ENCODE measurements around the gene SMC1B. TPM values are rescaled to one million over a fixed set of nuclear protein-coding genes. Genes with fewer than 3 reads are reported as not detected.

Gene SMC1B
- total and polyA plus RNA-seq, 9 of the 15 experiments (the other 6 are each of a cell fraction or from before 2014, with no cell fraction given): 0.03 TPM; not detected in 8

- no peak for TF ChIP-seq ESRRB (CRISPR knock-in tag; IDR thresholded peaks at IDR 0.05; ENCODE audit: borderline replicate concordance)
- no peak for TF ChIP-seq CTCFL (IDR thresholded peaks at IDR 0.05; ENCODE audit: borderline replicate concordance, insufficient read depth, low read depth, low read length, poor library complexity, severe bottlenecking)
Observed at GRCh38 chr22:45446216-45446615, 32.8 kb upstream of the SMC1B start (continued).

DNA sequence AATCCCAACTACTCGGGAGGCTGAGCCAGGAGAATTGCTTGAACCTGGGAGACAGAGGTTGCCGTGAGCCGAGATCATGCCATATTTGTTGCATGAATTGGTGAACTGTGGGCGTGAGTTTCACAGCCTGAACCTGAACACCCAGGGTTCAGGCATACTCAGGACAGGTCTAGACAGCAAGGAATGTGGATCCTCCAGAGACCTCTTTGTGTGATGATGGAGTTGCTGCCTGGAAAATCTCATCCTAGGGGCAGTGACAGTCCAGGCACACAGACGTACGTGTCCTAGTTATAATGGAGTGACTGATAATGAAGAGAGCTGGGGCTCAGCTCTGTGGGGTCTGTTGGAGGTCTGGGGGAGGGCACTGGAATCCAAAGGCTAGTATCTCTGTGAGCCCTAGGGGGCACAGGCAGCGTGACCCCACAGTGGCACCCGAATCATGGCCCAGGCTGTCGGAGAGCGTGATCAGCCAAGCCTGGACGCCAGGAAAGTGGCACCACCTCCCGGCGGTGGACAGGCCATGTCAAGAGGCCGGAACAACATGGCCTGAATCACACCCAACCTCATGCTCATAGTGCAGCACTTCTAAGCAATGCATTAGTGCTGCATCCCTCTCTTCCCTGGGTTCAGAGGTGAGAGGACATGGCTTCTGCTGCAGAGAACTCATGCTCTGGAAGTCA is 31.8 kb upstream of the SMC1B start:
- TF ChIP-seq RAD21 (CRISPR knock-in tag; conservative IDR thresholded peaks at IDR 0.05 in 1 of 2, IDR thresholded peaks at IDR 0.05 in 1 of 2) (peak in 1 of 2 experiments; percentile 11; a peak in 1 of 4 replicates), GTF2F1 (IDR thresholded peaks at IDR 0.05; ENCODE audit: low read depth, low read length) (no peak)
- no peak for DNase-seq (ENCODE audit: extremely low read depth in 1 of 4, low spot score in 3 of 4)
- H3K9me1 ChIP-seq (ENCODE audit: control insufficient read depth, insufficient read depth, low read length): no peaks in the 10 kb centered on the region
- no peak overlapping the region for H3K27ac ChIP-seq (ENCODE audit: extremely low read depth, low read depth, low read length)
- peaks cover 3 to 30% of the 10 kb centered on the region in 2 experiments; a peak in 2 of 5 replicates for H3K27me3 ChIP-seq (ENCODE audit: control insufficient read depth in 2 of 2, insufficient read depth in 2 of 2, low read length in 2 of 2)
- 2% methylated on average over 13 of the region's 14 CpGs for WGBS (ENCODE audit: insufficient coverage, low coverage, missing lambda C conversion rate)
- intact Hi-C loops (cut with micrococcal nuclease): no loop called here
- FAIRE-seq: no peak
- in situ Hi-C loops (cut with MboI): loop anchor here (5.0 kb wide), 1 partner anchor 107 kb away; no protein-coding TSS in a partner anchor
- no peaks in the 10 kb centered on the region for H3K4me1 ChIP-seq (replicated peaks in 1 of 2; ENCODE audit: control insufficient read depth in 2 of 2, insufficient read depth in 2 of 2, low read length in 2 of 2)
- no peak overlapping the region for H3K4me2 ChIP-seq (ENCODE audit: insufficient read depth, low read length)
- H3K36me3 ChIP-seq (ENCODE audit: control insufficient read depth, insufficient read depth, low read length): no peaks in the 10 kb centered on the region
- no peak overlapping the region for H3K4me3 ChIP-seq
- BruUV-seq (replicated peaks): no TSS peak
- H2AFZ ChIP-seq (ENCODE audit: low read depth, low read length): no peak overlapping the region
- H3K79me2 ChIP-seq (ENCODE audit: control insufficient read depth, insufficient read depth, low read length): no peaks in the 10 kb centered on the region
- ATAC-seq: no peak
- H4K20me1 ChIP-seq (replicated peaks; ENCODE audit: control insufficient read depth, insufficient read depth, low read length): no peaks in the 10 kb centered on the region; the same call in 1 of the 2 replicates
- ChIA-PET POLR2A (no interaction called here), CTCF (ENCODE audit: low intra/inter-chr PET ratio) (no interaction called here)
- H3K9me3 ChIP-seq (replicated peaks; ENCODE audit: control insufficient read depth, insufficient read depth, low read depth, low read length): no peaks in the 10 kb centered on the region
- H3K9ac ChIP-seq (ENCODE audit: insufficient read depth in 1 of 2, low read depth in 2 of 2, low read length in 2 of 2): no peak overlapping the region

All from K562 (cell line).